ENCODE measurements around the gene FBXO10. TPM values are rescaled to one million over a fixed set of nuclear protein-coding genes. Genes with fewer than 3 reads are reported as not detected.

FBXO10 gene
- total RNA-seq, 2 experiments from 2014 or later: 0.81 to 2.3 TPM

- ChIA-PET POLR2A (no interaction called here), CTCF (no interaction called here)
- Histone ChIP-seq H3K36me3 (ENCODE audit: insufficient read depth, low read length) (peaks cover 16% of the 10 kb centered on the region), H3K27ac (ENCODE audit: low read depth in 1 of 2, low read length in 2 of 2) (no peak overlapping the region), H3K27me3 (ENCODE audit: control insufficient read depth in 1 of 2, insufficient read depth in 2 of 2, low read length in 2 of 2) (no peaks in the 10 kb centered on the region), H3K4me1 (ENCODE audit: insufficient read depth, low read length) (no peaks in the 10 kb centered on the region), H3K9me3 (ENCODE audit: control insufficient read depth in 1 of 2, insufficient read depth in 1 of 2, low read length in 2 of 2) (no peaks in the 10 kb centered on the region), H3K4me3 (ENCODE audit: low read length) (no peak overlapping the region)
- no peaks in the 10 kb centered on the region for H3K9me3 Mint-ChIP-seq
- no peaks in the 10 kb centered on the region for H3K27me3 Mint-ChIP-seq
- intact Hi-C loops (cut with DNase I, micrococcal nuclease): no loop called here
- no peak for ATAC-seq (ENCODE audit: poor library complexity)
- H3K4me3 Mint-ChIP-seq: no peak overlapping the region
- no peaks in the 10 kb centered on the region for H3K36me3 Mint-ChIP-seq (ENCODE audit: low read depth)
- DNase-seq: no peak
- H3K4me1 Mint-ChIP-seq (ENCODE audit: low read depth): no peaks in the 10 kb centered on the region
- no peak overlapping the region for H3K27ac Mint-ChIP-seq
- TF ChIP-seq CTCF (IDR thresholded peaks at IDR 0.05): no peak
Measured at GRCh38 chr9:37521111-37521510, 55.1 kb downstream of the FBXO10 start.

- POLR2A ChIA-PET: no interaction called here
- Histone ChIP-seq H3K4me3 (ENCODE audit: low read length) (no peak overlapping the region), H3K36me3 (ENCODE audit: insufficient read depth, low read length) (peaks cover 16% of the 10 kb centered on the region), H3K9me3 (ENCODE audit: control insufficient read depth in 1 of 2, insufficient read depth in 1 of 2, low read length in 2 of 2) (no peaks in the 10 kb centered on the region), H3K4me1 (ENCODE audit: insufficient read depth, low read length) (no peaks in the 10 kb centered on the region), H3K27ac (ENCODE audit: low read depth in 1 of 2, low read length in 2 of 2) (no peak overlapping the region), H3K27me3 (ENCODE audit: control insufficient read depth in 1 of 2, insufficient read depth in 2 of 2, low read length in 2 of 2) (no peaks in the 10 kb centered on the region)
- DNase-seq (no peak), ATAC-seq (ENCODE audit: poor library complexity) (no peak)
- no peaks in the 10 kb centered on the region for H3K36me3 Mint-ChIP-seq (ENCODE audit: low read depth)
- CTCF ChIA-PET: no interaction called here
- H3K27me3 Mint-ChIP-seq: no peaks in the 10 kb centered on the region
- no peaks in the 10 kb centered on the region for H3K9me3 Mint-ChIP-seq
- no peak overlapping the region for H3K4me3 Mint-ChIP-seq
- no peak overlapping the region for H3K27ac Mint-ChIP-seq
- intact Hi-C loops (cut with DNase I, micrococcal nuclease): no loop called here
- H3K4me1 Mint-ChIP-seq (ENCODE audit: low read depth): no peaks in the 10 kb centered on the region
- no peak for TF ChIP-seq CTCF (IDR thresholded peaks at IDR 0.05)
Measured at GRCh38 chr9:37520641-37521040, 55.5 kb downstream of the FBXO10 start.

- H3K4me1 ChIP-seq (ENCODE audit: insufficient read depth, low read length): no peaks in the 10 kb centered on the region
- no peak for DNase-seq
- H3K27ac ChIP-seq (ENCODE audit: low read depth in 1 of 2, low read length in 2 of 2): no peak overlapping the region
- intact Hi-C loops (cut with DNase I, micrococcal nuclease): no loop called here
- H3K9me3 Mint-ChIP-seq: no peaks in the 10 kb centered on the region
- H3K36me3 Mint-ChIP-seq (ENCODE audit: low read depth): no peaks in the 10 kb centered on the region
- H3K4me3 Mint-ChIP-seq: no peak overlapping the region
- TF ChIP-seq CTCF (IDR thresholded peaks at IDR 0.05): no peak
- POLR2A ChIA-PET: interaction anchor here (1.2 kb wide), 1 partner anchor 74 kb away, joined by 3 read pairs; the partner anchor contains the start of gene TOMM5
- no peak overlapping the region for H3K4me3 ChIP-seq (ENCODE audit: low read length)
- peaks cover 14% of the 10 kb centered on the region for H3K36me3 ChIP-seq (ENCODE audit: insufficient read depth, low read length)
- H3K27me3 ChIP-seq (ENCODE audit: control insufficient read depth in 1 of 2, insufficient read depth in 2 of 2, low read length in 2 of 2): no peaks in the 10 kb centered on the region
- H3K9me3 ChIP-seq (ENCODE audit: control insufficient read depth in 1 of 2, insufficient read depth in 1 of 2, low read length in 2 of 2): no peaks in the 10 kb centered on the region
- no peaks in the 10 kb centered on the region for H3K4me1 Mint-ChIP-seq (ENCODE audit: low read depth)
- no peaks in the 10 kb centered on the region for H3K27me3 Mint-ChIP-seq
- no peak for ATAC-seq (ENCODE audit: poor library complexity)
- CTCF ChIA-PET: no interaction called here
- no peak overlapping the region for H3K27ac Mint-ChIP-seq
Measured at GRCh38 chr9:37517923-37518322, 58.3 kb downstream of the FBXO10 start.
